Subcutaneous abdominal adipose tissue (tissue), 5 donors: Measurements from ENCODE around the gene TPD52L2.
"Not testable (repeated sequence)": the region's sequence is repeated elsewhere in the genome, so short reads cannot be mapped to it uniquely, and the experiment has no call there.

Experiments
- H3K27ac ChIP-seq: one replicate; pipeline ENCODE4 v1.7.0; 2013; ENCODE audit warnings: low read depth, mild to moderate bottlenecking, inconsistent platforms, low read length, moderate library complexity
- H3K27me3 ChIP-seq, 5 donors: one replicate each; pipeline ENCODE4 v1.7.0; 2013; ENCODE audit warnings: low read length in 5 of 5, inconsistent platforms in 1 of 5; ENCODE audit not compliant: control insufficient read depth in 5 of 5, insufficient read depth in 4 of 5
- H3K36me3 ChIP-seq, 5 donors: one replicate each; pipeline ENCODE4 v1.7.0; 2013; ENCODE audit warnings: low read length in 5 of 5; ENCODE audit not compliant: control insufficient read depth in 5 of 5, insufficient read depth in 5 of 5
- H3K4me1 ChIP-seq, 5 donors: one replicate each; pipeline ENCODE4 v1.7.0; 2013; ENCODE audit warnings: low read length in 5 of 5, mild to moderate bottlenecking in 3 of 5, moderate library complexity in 1 of 5; ENCODE audit not compliant: control insufficient read depth in 5 of 5, insufficient read depth in 5 of 5
- H3K4me3 ChIP-seq, 5 donors: one replicate each; pipeline ENCODE4 v1.7.0; 2013; ENCODE audit warnings: low read length in 5 of 5, low read depth in 1 of 5
- H3K9ac ChIP-seq, 5 donors: one replicate each; pipeline ENCODE4 v1.7.0; 2013; ENCODE audit warnings: low read length in 5 of 5, mild to moderate bottlenecking in 4 of 5, moderate library complexity in 3 of 5
- H3K9me3 ChIP-seq, 5 donors: one replicate each; pipeline ENCODE4 v1.7.0; 2013; ENCODE audit warnings: low read length in 5 of 5; ENCODE audit not compliant: control insufficient read depth in 5 of 5
- donor health status: healthy.
- donor health status: healthy.
- donor health status: healthy.
- donor health status: healthy.
- donor health status: healthy.

Gene TPD52L2

GRCh38 chr20:63861981-63862901, 2.8 kb upstream of the TPD52L2 start:
- peaks cover 0 to 17% (median 10%) of the 10 kb centered on the region in 5 donors for H3K27me3 ChIP-seq
- H3K9ac ChIP-seq = no peak overlapping the region
- H3K4me1 ChIP-seq = peaks cover 10 to 80% (median 56%) of the 10 kb centered on the region in 5 donors
- no peak overlapping the region for H3K27ac ChIP-seq
- no peak overlapping the region for H3K4me3 ChIP-seq
- no peaks in the 10 kb centered on the region for H3K9me3 ChIP-seq
- peaks cover 0 to 16% (median 11%) of the 10 kb centered on the region in 5 donors for H3K36me3 ChIP-seq

- H3K36me3 ChIP-seq = peaks cover 0 to 19% (median 11%) of the 10 kb centered on the region in 5 donors
- peak overlapping the region in 3 of 5 donors; percentile 52 to 97 (median 72) for H3K9ac ChIP-seq
- peak overlapping the region; percentile 98 for H3K27ac ChIP-seq
- peaks cover 0 to 8% (median 6%) of the 10 kb centered on the region in 5 donors for H3K27me3 ChIP-seq
- no peaks in the 10 kb centered on the region for H3K9me3 ChIP-seq
- H3K4me3 ChIP-seq = peak overlapping the region; percentile 66 to 94 (median 77)
- peaks cover 9 to 73% (median 48%) of the 10 kb centered on the region in 5 donors for H3K4me1 ChIP-seq
Measured at GRCh38 chr20:63863021-63863797, 1.9 kb upstream of the TPD52L2 start.

GRCh38 chr20:63863798-63864544, 1.1 kb upstream of the TPD52L2 start:
- peak overlapping the region; percentile 70 to 94 (median 77) for H3K4me3 ChIP-seq
- H3K36me3 ChIP-seq = peaks cover 0 to 27% (median 15%) of the 10 kb centered on the region in 5 donors
- no peaks in the 10 kb centered on the region for H3K9me3 ChIP-seq
- peaks cover 8 to 69% (median 40%) of the 10 kb centered on the region in 5 donors for H3K4me1 ChIP-seq
- peak overlapping the region; percentile 98 for H3K27ac ChIP-seq
- peak overlapping the region; percentile 59 to 97 (median 84) for H3K9ac ChIP-seq
- H3K27me3 ChIP-seq = peaks cover 0 to under 1% (median 0%) of the 10 kb centered on the region in 5 donors

GRCh38 chr20:63864545-63864977, 509 bp upstream of the TPD52L2 start:
- H3K27me3 ChIP-seq = no peaks in the 10 kb centered on the region
- peak overlapping the region; percentile 70 to 94 (median 77) for H3K4me3 ChIP-seq
- peak overlapping the region; percentile 63 to 97 (median 84) for H3K9ac ChIP-seq
- no peaks in the 10 kb centered on the region for H3K9me3 ChIP-seq
- peaks cover 3 to 63% (median 34%) of the 10 kb centered on the region in 5 donors for H3K4me1 ChIP-seq
- H3K36me3 ChIP-seq = peaks cover 0 to 33% (median 21%) of the 10 kb centered on the region in 5 donors
- H3K27ac ChIP-seq = peak overlapping the region; percentile 98

GRCh38 chr20:63867042-63867441, 2.0 kb downstream of the TPD52L2 start:
- peak overlapping the region in 1 of 5 donors; percentile 30 for H3K9ac ChIP-seq
- peaks cover 3 to 46% (median 28%) of the 10 kb centered on the region in 5 donors for H3K4me1 ChIP-seq
- not testable (repeated sequence) for H3K4me3 ChIP-seq, H3K27ac ChIP-seq, H3K9me3 ChIP-seq, H3K27me3 ChIP-seq
- H3K36me3 ChIP-seq = peaks cover 0 to 42% (median 33%) of the 10 kb centered on the region in 5 donors

GRCh38 chr20:63868264-63868663, 3.2 kb downstream of the TPD52L2 start:
- peaks cover 3 to 47% (median 29%) of the 10 kb centered on the region in 5 donors for H3K4me1 ChIP-seq
- H3K9ac ChIP-seq = no peak overlapping the region
- H3K27ac ChIP-seq = no peak overlapping the region
- H3K9me3 ChIP-seq = no peaks in the 10 kb centered on the region
- H3K36me3 ChIP-seq = peaks cover 0 to 39% (median 29%) of the 10 kb centered on the region in 5 donors
- no peaks in the 10 kb centered on the region for H3K27me3 ChIP-seq
- H3K4me3 ChIP-seq = no peak overlapping the region

GRCh38 chr20:63873477-63873971, 8.5 kb downstream of the TPD52L2 start:
- no peaks in the 10 kb centered on the region for H3K27me3 ChIP-seq
- H3K27ac ChIP-seq = peak overlapping the region; percentile 67
- no peaks in the 10 kb centered on the region for H3K9me3 ChIP-seq
- peaks cover 0 to 78% (median 69%) of the 10 kb centered on the region in 5 donors for H3K36me3 ChIP-seq
- peaks cover 0 to 13% (median 0%) of the 10 kb centered on the region in 5 donors for H3K4me1 ChIP-seq
- H3K9ac ChIP-seq = no peak overlapping the region
- peak overlapping the region in 1 of 5 donors; percentile 1 for H3K4me3 ChIP-seq

GRCh38 chr20:63874241-63874640, 9.2 kb downstream of the TPD52L2 start:
- Histone ChIP-seq H3K4me1 (peaks cover 0 to 12% (median 0%) of the 10 kb centered on the region in 5 donors), H3K27ac (peak overlapping the region; percentile 67), H3K36me3 (peaks cover 0 to 78% (median 69%) of the 10 kb centered on the region in 5 donors)
- not testable (repeated sequence) for H3K27me3 ChIP-seq, H3K9me3 ChIP-seq, H3K4me3 ChIP-seq, H3K9ac ChIP-seq

- H3K4me1 ChIP-seq = peaks cover 0 to 12% (median 0%) of the 10 kb centered on the region in 5 donors
- H3K27ac ChIP-seq = no peak overlapping the region
- no peak overlapping the region for H3K9ac ChIP-seq
- no peak overlapping the region for H3K4me3 ChIP-seq
- peaks cover 0 to 72% (median 61%) of the 10 kb centered on the region in 5 donors for H3K36me3 ChIP-seq
- no peaks in the 10 kb centered on the region for H3K9me3 ChIP-seq
- no peaks in the 10 kb centered on the region for H3K27me3 ChIP-seq
Measured at GRCh38 chr20:63876489-63877036, 11.5 kb downstream of the TPD52L2 start.
